K562 (cell line): ENCODE data around the gene FAM50A. TPM values are rescaled to one million over a fixed set of nuclear protein-coding genes. Genes with fewer than 3 reads are reported as not detected.
A peak's percentile ranks its signal among the peaks of the same experiment; 100 is the strongest.

Source experiments
- C11orf30 ChIP-seq: fragments of 450-650 bp; IDR thresholded peaks from 2 replicates; pipeline ENCODE4 v1.6.1; 2016; ENCODE audit warnings: low read depth, mild to moderate bottlenecking
- CBX2 ChIP-seq: fragments of 200-600 bp; sonication (generic); IDR thresholded peaks from one replicate; pipeline ENCODE4 v1.6.1; 2012; ENCODE audit warnings: mild to moderate bottlenecking, low read length, inconsistent platforms; ENCODE audit not compliant: insufficient read depth, poor library complexity, severe bottlenecking
- CREBBP ChIP-seq: IDR thresholded peaks from one replicate; pipeline ENCODE4 v1.6.1; 2012; ENCODE audit warnings: low read depth, mild to moderate bottlenecking, control low read depth, inconsistent platforms, low read length
- ERF ChIP-seq: fragments of 450-650 bp; formaldehyde crosslinking; IDR thresholded peaks from 2 replicates; pipeline ENCODE4 v1.4.0; 2020; ENCODE audit warnings: mild to moderate bottlenecking, mixed read lengths
- ETV1 ChIP-seq: fragments of 450-650 bp; conservative IDR thresholded peaks from 2 replicates; pipeline ENCODE4 v1.6.1; 2016; ENCODE audit warnings: missing genetic modification characterization, control low read depth, low read depth, missing compliant biosample characterization
- IFI16 ChIP-seq: fragments of 250-450 bp; sonication (Bioruptor Pico); IDR thresholded peaks from 2 replicates; pipeline ENCODE4 v2.1.2; 2022; ENCODE audit warnings: mild to moderate bottlenecking, inconsistent platforms
- NEUROD1 ChIP-seq: fragments of 150-350 bp; IDR thresholded peaks from 2 replicates; pipeline ENCODE4 v1.6.1; 2014; ENCODE audit warnings: borderline replicate concordance, low read length, low read depth; ENCODE audit not compliant: partially characterized antibody
- NFATC3 ChIP-seq: fragments of 450-650 bp; IDR thresholded peaks from 2 replicates; pipeline ENCODE4 v1.6.1; 2017; ENCODE audit warnings: mild to moderate bottlenecking
- NFIX ChIP-seq: fragments of 250-450 bp; sonication (Bioruptor Pico); IDR thresholded peaks from 2 replicates; pipeline ENCODE4 v1.4.0; 2020; ENCODE audit warnings: low read depth, mild to moderate bottlenecking, moderate library complexity
- RERE ChIP-seq: sonication (generic); formaldehyde crosslinking; IDR thresholded peaks from 2 replicates; pipeline ENCODE4 v1.8.0; 2023; ENCODE audit warnings: missing genetic modification reagents, mild to moderate bottlenecking, borderline replicate concordance
- TCF7L2 ChIP-seq: fragments of 150-350 bp; IDR thresholded peaks from 2 replicates; pipeline ENCODE4 v1.6.1; 2016; ENCODE audit warnings: low read depth, mild to moderate bottlenecking, low read length, moderate library complexity
- TEAD4 ChIP-seq, 2 experiments: sonication (generic) in 1 of 2; formaldehyde crosslinking in 1 of 2; IDR thresholded peaks; 2 replicates each; pipeline versions ENCODE4 v1.6.1 to v1.8.0; 2012 to 2022; ENCODE audit warnings: borderline replicate concordance in 1 of 2, inconsistent platforms in 1 of 2, low read length in 1 of 2, mild to moderate bottlenecking in 1 of 2, missing genetic modification reagents in 1 of 2
- ZBTB7A ChIP-seq: IDR thresholded peaks from 2 replicates; pipeline ENCODE4 v1.6.1; 2011; ENCODE audit warnings: low read depth, mild to moderate bottlenecking, low read length, moderate library complexity, borderline replicate concordance; ENCODE audit not compliant: control insufficient read depth
- ZFPM2 ChIP-seq: fragments of 250-450 bp; sonication (Bioruptor Pico); IDR thresholded peaks from 2 replicates; pipeline ENCODE4 v1.5.1; 2022; ENCODE audit warnings: mild to moderate bottlenecking
- ZNF24 ChIP-seq: fragments of 450-650 bp; IDR thresholded peaks from 2 replicates; pipeline ENCODE4 v1.6.1; 2016
- ZNF324 ChIP-seq: fragments of 250-450 bp; sonication (Bioruptor Pico); IDR thresholded peaks from 2 replicates; pipeline ENCODE4 v1.4.0; 2020; ENCODE audit warnings: mild to moderate bottlenecking
- polyA plus RNA-seq, 8 experiments: library from polyadenylated mRNA; depleted of rRNA in 4 of 8; stranded (reverse) in 5 of 8; unstranded in 3 of 8; fragments of >200 nt; fragmentation: Nextera tagmentation in 2 of 8; fragmentation: Illumina TruSeq in 1 of 8; extraction: Ambion mirVana in 2 of 8; extraction: Trizol in 1 of 8; gene quantifications; 2 replicates each; pipeline versions ENCODE4 v1.2.1 to v1.2.3, GENCODE V29; 2011 to 2014; ENCODE audit warnings: inconsistent platforms in 1 of 8, missing spikeins in 1 of 8
- total RNA-seq, 7 experiments: library from RNA; depleted of rRNA in 6 of 7; stranded (reverse); fragments of >200 nt in 6 of 7; fragmentation: Illumina TruSeq in 2 of 7; extraction: Trizol in 2 of 7; gene quantifications; 2 replicates each; pipeline versions ENCODE4 v1.2.1 to v1.2.3, GENCODE V29; 2011 to 2021; ENCODE audit warnings: low replicate concordance in 1 of 7
- TF ChIP-seq, protein P1 (sequence below): fragments of 200-800 bp; sonication (Bioruptor generic); IDR thresholded peaks from 2 replicates; pipeline ENCODE4 v1.6.1; 2016; ENCODE audit warnings: missing genetic modification characterization, missing compliant biosample characterization

The FAM50A gene
- total and polyA plus RNA-seq, 9 of the 15 experiments (the other 6 are each of a cell fraction or from before 2014, with no cell fraction given): 4.4 to 114 (median 67.3) TPM

DNA sequence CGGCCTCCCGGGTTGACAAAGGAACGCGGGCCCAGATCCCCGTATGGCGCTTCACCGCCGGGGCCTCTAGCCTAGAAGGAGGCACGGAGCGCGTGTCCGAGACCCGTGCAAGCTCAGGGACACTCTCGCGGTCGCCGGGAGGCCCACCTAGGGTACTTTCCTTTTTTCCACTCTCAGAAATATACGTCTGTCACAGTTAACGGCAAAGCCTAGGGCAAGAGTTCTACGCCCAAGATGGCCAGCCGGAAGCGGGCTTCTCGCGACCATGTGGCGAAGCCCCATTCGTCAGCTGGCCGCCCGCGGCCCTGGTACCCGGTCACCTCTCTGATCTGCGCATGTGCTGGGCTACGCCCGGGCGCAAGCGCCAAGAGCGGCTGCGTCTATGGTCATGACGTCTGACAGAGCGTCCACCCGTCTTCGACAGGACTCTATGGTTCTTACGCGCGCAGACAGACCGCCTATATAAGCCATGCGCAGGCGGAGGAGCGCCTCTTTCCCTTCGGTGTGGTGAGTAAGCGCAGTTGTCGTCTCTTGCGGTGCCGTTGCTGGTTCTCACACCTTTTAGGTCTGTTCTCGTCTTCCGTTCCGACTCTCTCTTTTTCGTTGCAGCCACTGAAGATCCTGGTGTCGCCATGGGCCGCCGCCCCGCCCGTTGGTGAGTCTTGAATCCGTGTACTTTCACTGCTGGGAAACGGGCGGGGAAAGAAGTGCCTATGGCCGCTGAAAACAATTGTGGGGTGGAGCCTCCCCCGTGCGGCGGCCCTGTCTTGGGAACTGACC is 45.9 kb upstream of the FAM50A start, which contains the start of gene RPL10 (continued):
- TF ChIP-seq TEAD4 (IDR thresholded peaks at IDR 0.05; ENCODE audit: low read length) (peak; percentile 33), TEAD4 (CRISPR knock-in tag; IDR thresholded peaks at IDR 0.05; ENCODE audit: borderline replicate concordance) (no peak), TCF7L2 (no peak), CBX2 (no peak), CREBBP (no peak), C11orf30 (peak; percentile 58), NFATC3 (no peak), NEUROD1 (peak; percentile 52), ZNF324 (CRISPR knock-in tag) (no peak), ZBTB7A (no peak), IFI16 (CRISPR knock-in tag) (no peak), ZNF24 (peak; percentile 33; the same call in 1 of the 2 replicates), ZFPM2 (no peak), ERF (CRISPR knock-in tag) (no peak), RERE (CRISPR knock-in tag) (0 out of 2 replicates have a peak, but pooled peaks have one; percentile 27), ETV1 (tag) (peak; percentile 89), NFIX (CRISPR knock-in tag) (no peak)
- TF ChIP-seq, protein P1, sequence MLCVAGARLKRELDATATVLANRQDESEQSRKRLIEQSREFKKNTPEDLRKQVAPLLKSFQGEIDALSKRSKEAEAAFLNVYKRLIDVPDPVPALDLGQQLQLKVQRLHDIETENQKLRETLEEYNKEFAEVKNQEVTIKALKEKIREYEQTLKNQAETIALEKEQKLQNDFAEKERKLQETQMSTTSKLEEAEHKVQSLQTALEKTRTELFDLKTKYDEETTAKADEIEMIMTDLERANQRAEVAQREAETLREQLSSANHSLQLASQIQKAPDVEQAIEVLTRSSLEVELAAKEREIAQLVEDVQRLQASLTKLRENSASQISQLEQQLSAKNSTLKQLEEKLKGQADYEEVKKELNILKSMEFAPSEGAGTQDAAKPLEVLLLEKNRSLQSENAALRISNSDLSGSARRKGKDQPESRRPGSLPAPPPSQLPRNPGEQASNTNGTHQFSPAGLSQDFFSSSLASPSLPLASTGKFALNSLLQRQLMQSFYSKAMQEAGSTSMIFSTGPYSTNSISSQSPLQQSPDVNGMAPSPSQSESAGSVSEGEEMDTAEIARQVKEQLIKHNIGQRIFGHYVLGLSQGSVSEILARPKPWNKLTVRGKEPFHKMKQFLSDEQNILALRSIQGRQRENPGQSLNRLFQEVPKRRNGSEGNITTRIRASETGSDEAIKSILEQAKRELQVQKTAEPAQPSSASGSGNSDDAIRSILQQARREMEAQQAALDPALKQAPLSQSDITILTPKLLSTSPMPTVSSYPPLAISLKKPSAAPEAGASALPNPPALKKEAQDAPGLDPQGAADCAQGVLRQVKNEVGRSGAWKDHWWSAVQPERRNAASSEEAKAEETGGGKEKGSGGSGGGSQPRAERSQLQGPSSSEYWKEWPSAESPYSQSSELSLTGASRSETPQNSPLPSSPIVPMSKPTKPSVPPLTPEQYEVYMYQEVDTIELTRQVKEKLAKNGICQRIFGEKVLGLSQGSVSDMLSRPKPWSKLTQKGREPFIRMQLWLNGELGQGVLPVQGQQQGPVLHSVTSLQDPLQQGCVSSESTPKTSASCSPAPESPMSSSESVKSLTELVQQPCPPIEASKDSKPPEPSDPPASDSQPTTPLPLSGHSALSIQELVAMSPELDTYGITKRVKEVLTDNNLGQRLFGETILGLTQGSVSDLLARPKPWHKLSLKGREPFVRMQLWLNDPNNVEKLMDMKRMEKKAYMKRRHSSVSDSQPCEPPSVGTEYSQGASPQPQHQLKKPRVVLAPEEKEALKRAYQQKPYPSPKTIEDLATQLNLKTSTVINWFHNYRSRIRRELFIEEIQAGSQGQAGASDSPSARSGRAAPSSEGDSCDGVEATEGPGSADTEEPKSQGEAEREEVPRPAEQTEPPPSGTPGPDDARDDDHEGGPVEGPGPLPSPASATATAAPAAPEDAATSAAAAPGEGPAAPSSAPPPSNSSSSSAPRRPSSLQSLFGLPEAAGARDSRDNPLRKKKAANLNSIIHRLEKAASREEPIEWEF (CRISPR knock-in tag): no peak
